Progenitor cell of endocrine pancreas (in vitro differentiated cells): ENCODE results near the gene VMAC. TPM values are rescaled to one million over a fixed set of nuclear protein-coding genes. Genes with fewer than 3 reads are reported as not detected.

Experiments
- DNase-seq: peaks from one replicate; pipeline ENCODE4 v3.0.0; 2021; ENCODE audit warnings: low spot score; ENCODE audit not compliant: unreplicated experiment
- H3K27ac Mint-ChIP-seq: 2 replicates; pipeline ENCODE4 v1.8.0; 2021; ENCODE audit warnings: mild to moderate bottlenecking, moderate library complexity, mixed read lengths
- H3K27me3 Mint-ChIP-seq: 2 replicates; pipeline ENCODE4 v1.8.0; 2021; ENCODE audit warnings: mixed read lengths
- H3K36me3 Mint-ChIP-seq: 2 replicates; pipeline ENCODE4 v1.8.0; 2022; ENCODE audit warnings: mixed read lengths; ENCODE audit not compliant: insufficient read depth
- H3K4me1 Mint-ChIP-seq: 2 replicates; pipeline ENCODE4 v1.8.0; 2021; ENCODE audit warnings: low read depth, mixed read lengths
- H3K4me3 Mint-ChIP-seq: 2 replicates; pipeline ENCODE4 v1.8.0; 2021; ENCODE audit warnings: low read depth, mild to moderate bottlenecking, moderate library complexity, mixed read lengths
- H3K9me3 Mint-ChIP-seq: 2 replicates; pipeline ENCODE4 v1.8.0; 2021; ENCODE audit warnings: low read depth, mixed read lengths
- CTCF ChIP-seq: fragments of 200-600 bp; sonication (generic); IDR thresholded peaks from one replicate; pipeline ENCODE4 v1.5.0; 2021; ENCODE audit warnings: antibody characterized with exemption, mild to moderate bottlenecking; ENCODE audit not compliant: unreplicated experiment
- total RNA-seq: library from RNA; stranded (reverse); gene quantifications from 2 replicates; pipeline ENCODE4 v1.2.1, GENCODE V29; 2021

The VMAC gene
- total RNA-seq, 1 donor from 2014 or later: 15.2 TPM

DNA sequence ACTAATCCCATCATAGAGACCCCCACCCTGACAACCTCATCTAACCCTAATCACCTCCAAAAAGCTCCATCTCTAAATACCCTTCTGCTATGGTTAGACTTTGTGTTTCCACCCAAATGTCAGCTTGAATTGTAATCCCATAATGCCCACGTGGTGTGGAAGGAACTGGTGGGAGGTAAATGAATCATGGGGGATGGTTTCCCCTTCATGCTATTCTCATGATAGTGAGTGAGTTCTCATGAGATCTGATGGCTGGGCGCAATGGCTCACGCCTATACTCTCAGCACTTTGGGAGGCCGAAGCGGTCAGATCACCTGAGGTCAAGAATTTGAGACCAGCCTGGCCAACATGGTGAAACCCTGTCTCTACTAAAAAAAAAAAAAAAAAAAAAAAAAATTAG lies 2.6 kb downstream of the VMAC start:
- Mint-ChIP-seq H3K36me3 (peaks cover 1% of the 10 kb centered on the region), H3K27ac (peak overlapping the region; percentile 20), H3K4me1 (peaks cover 10% of the 10 kb centered on the region), H3K4me3 (peak overlapping the region; percentile 38), H3K9me3 (no peaks in the 10 kb centered on the region), H3K27me3 (no peaks in the 10 kb centered on the region)
- no peak for DNase-seq
- TF ChIP-seq CTCF: no peak

GRCh38 chr19:5908773-5909442 lies 4.2 kb downstream of the VMAC start:
- TF ChIP-seq CTCF: no peak
- H3K4me3 Mint-ChIP-seq: no peak overlapping the region
- H3K27me3 Mint-ChIP-seq: no peaks in the 10 kb centered on the region
- peaks cover 1% of the 10 kb centered on the region for H3K36me3 Mint-ChIP-seq
- H3K9me3 Mint-ChIP-seq: no peaks in the 10 kb centered on the region
- no peak for DNase-seq
- H3K27ac Mint-ChIP-seq: no peak overlapping the region
- peaks cover 5% of the 10 kb centered on the region for H3K4me1 Mint-ChIP-seq

DNA sequence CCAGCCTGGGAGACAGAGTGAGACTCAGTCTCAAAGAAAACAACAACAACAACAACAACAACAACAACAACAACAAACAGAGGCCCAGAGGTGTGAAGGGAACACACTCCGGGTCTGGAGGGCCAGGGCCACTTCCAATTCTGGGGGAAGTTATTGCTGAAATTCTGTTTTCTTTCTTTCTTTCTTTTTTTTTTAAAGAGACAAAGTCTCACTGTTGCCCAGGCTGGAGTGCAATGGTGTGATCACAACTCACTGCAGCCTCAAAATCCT lies 5.9 kb downstream of the VMAC start:
- H3K27me3 Mint-ChIP-seq: no peaks in the 10 kb centered on the region
- DNase-seq: no peak
- H3K4me1 Mint-ChIP-seq: peaks cover 13% of the 10 kb centered on the region
- H3K27ac Mint-ChIP-seq: peak overlapping the region; percentile 91
- H3K4me3 Mint-ChIP-seq: no peak overlapping the region
- H3K9me3 Mint-ChIP-seq: no peaks in the 10 kb centered on the region
- peaks cover 1% of the 10 kb centered on the region for H3K36me3 Mint-ChIP-seq
- TF ChIP-seq CTCF: no peak

DNA sequence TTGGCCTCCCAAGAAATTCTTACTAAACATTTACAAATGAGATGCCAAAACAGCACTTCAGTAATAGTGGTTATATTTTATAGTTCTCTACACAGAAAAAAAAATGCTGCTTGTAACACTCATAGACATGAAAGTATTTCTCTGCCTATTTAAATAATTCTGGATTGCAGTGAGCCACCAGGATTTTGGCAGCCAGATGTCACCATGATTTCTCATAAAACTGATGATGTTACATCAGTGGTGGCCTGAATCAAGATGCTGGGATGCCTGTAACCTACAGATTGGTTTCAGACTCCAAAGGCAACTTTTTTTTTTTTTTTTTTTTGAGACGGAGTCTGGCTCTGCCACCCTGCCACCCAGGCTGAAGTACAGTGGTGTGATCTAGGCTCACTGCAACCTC lies 6.7 kb downstream of the VMAC start:
- no peak for TF ChIP-seq CTCF
- no peak overlapping the region for H3K4me3 Mint-ChIP-seq

DNA sequence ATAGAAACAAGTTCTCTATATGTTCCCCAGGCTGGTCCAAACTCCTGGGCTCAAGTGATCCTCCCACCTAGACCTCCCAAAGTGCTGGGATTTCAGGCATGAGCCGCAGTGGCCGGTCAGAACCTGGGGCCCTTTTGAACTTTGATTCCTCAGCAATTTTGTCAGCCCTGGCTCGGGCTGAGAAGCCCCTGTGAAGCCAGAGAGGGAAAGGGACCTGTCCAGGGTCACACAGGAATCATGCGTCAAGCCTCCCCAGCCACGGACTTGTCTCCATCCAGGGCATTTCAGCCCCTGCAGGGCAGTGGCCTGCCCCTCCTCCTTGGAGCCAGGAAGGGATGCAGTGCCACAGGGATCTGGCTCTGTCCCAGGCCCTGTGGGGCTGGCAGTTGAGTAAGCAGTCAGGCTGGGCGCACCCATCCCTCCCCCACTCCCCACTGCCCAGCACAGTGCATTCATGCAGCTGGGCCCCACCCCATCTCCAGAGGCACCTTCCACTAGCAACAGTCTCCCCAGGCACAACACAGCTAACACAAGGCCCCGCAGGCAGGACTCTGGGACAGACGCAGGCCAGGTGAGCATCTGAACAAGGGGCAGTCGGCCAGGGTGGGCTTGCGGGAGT lies 9.2 kb downstream of the VMAC start, which contains the start of gene CAPS:
Gene CAPS (plus strand): TSS at position 516 of the 619 bp plus-strand sequence. CDS start 153 bp downstream, outside the sequence.
- no peaks in the 10 kb centered on the region for H3K27me3 Mint-ChIP-seq
- H3K27ac Mint-ChIP-seq: peak within 1 kb of the TSS; percentile 64
- no peak within 1 kb of the TSS for H3K4me3 Mint-ChIP-seq
- H3K9me3 Mint-ChIP-seq: no peaks in the 10 kb centered on the region
- H3K4me1 Mint-ChIP-seq: peaks cover 19% of the 10 kb centered on the region
- TF ChIP-seq CTCF: no peak
- DNase-seq: no peak
- H3K36me3 Mint-ChIP-seq: peaks cover 10% of the 10 kb centered on the region

More for the DNA sequence above, 6.7 kb downstream of the VMAC start:
- Mint-ChIP-seq H3K27me3 (no peaks in the 10 kb centered on the region), H3K36me3 (peaks cover 4% of the 10 kb centered on the region), H3K4me1 (peaks cover 19% of the 10 kb centered on the region), H3K9me3 (no peaks in the 10 kb centered on the region), H3K27ac (no peak overlapping the region)
- no peak for DNase-seq
